EL (cell line): ENCODE measurements around the gene PHF14.
A peak's percentile ranks its signal among the peaks of the same experiment; 100 is the strongest.
"Not testable (repeated sequence)": the region's sequence is repeated elsewhere in the genome, so short reads cannot be mapped to it uniquely, and the experiment has no call there.

Source experiments
- DNase-seq: peaks from one replicate; pipeline ENCODE4 v3.0.0-alpha.2; 2016

The PHF14 gene

DNA sequence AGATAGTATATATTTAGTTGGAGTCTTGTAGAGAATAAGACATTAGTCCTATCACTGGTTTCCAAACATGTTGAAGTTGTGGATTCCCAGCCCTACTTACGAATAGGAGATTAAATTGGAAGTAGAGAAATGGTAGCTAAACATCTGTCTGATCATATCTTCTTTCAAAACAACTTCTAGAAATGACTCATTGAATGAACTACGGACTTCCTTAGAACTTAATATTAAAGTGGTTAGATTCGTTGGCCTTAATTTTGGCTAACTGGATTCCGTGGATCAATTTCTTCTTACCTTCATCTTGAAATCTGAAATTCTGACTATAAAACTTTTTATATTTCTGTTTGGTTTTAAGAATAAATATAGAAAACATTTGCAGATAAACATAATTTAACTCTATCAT is 3.4 kb downstream of the PHF14 start:
- no peak for DNase-seq

DNA sequence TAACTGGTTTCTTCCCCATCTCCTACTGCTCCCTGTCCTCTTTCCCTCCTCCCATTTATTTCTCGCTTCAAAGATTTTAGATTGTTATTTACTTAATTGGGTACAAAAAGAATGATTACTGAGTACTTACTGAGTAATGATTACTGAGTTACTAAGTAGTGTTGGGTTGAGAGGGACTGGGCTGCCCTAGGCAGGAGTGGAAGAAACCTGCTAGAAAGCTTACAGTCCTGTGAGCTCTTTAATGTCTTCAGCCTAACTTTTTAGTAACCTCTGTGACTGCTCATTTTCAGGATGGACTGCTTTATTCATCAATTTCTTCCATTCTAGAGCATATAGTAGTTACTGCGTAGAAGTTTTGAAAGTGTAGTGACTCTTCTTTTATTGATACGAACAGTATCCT is 7.6 kb downstream of the PHF14 start:
- DNase-seq, result no peak

DNA sequence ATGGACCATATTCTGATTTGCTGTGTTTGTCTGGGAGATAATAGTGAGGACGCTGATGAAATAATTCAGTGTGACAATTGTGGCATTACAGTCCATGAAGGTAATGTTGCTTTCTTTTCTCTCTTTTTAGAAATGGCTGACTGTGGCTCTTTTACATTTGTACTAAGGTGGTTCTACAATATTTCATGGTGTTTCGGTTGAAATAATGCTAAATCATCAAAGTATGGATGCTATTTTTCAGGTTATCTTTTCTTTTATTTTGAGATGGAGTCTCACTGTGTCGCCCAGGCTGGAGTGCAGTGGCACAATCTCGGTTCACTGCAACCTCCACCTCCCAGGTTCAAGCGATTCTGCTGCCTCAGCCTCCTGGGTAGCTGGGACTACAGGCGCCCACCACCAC is 17.1 kb downstream of the PHF14 start:
- not testable (repeated sequence) for DNase-seq

- not testable (repeated sequence) for DNase-seq
These were observed 22.0 kb downstream of the PHF14 start for GRCh38 chr7:10995482-10996166.

DNA sequence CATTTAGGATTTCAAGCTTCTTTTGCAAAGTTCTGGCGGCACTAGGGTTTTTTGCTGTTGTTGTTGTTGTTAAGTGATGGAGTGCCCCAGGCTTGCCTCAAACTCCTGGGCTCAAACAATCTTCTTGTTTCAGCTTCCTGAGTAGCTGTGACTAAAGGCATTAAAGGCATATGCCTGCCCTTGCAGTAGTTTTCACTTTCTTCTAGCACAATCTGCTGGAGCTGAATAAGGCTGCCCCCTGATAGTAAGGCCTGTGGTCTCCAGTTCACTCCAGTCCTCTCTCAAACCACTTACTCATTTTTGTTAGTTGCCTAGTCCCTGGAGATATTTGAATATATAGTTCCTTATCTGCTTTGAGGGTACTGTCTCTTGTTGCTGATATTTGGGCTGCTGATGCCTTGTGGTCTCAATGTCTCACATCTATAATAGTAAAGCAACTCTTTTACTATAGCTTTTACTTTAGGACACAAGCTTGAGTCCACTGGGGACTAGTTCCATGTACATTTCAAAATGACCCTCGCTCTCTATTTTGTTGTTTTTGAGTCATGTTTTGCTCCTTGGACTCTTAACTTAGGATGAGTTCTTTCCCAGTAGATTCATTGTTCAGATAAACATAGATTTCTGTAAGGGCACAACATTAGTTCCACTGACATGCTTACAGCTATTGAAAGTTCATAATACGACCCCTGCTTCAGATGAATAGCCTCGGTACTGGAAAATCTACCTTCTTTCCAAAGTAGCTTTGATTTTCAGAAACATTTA is 25.5 kb downstream of the PHF14 start:
- DNase-seq, result no peak

- no peak for DNase-seq
These were observed 31.5 kb downstream of the PHF14 start for GRCh38 chr7:11005202-11005601.

- DNase-seq, result no peak
These were observed 32.6 kb downstream of the PHF14 start for GRCh38 chr7:11006291-11006690.

GRCh38 chr7:11009631-11010030 is 36.0 kb downstream of the PHF14 start:
- no peak for DNase-seq

- DNase-seq, result no peak
These were observed 47.8 kb downstream of the PHF14 start for GRCh38 chr7:11021468-11021867.

- DNase-seq, result no peak
These were observed 53.0 kb downstream of the PHF14 start for GRCh38 chr7:11026452-11027359.

DNA sequence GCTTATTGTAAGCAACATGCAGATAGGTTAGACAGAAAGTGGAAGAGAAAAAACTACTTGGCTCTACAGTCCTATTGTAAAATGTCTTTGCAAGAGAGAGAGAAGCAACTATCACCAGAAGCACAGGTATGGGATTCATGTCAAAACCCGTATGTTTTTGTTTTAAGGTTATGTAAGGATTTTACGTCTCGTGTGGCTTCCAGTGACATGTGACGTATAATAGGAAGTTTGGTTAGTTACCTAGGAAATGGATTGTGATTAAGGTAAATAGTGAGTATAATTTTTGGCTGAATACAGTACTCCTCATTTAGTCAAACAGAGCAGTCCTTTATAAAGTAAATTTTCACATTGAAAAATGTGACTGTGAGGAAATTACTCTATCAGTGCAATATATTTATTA is 62.0 kb downstream of the PHF14 start:
- no peak for DNase-seq

DNA sequence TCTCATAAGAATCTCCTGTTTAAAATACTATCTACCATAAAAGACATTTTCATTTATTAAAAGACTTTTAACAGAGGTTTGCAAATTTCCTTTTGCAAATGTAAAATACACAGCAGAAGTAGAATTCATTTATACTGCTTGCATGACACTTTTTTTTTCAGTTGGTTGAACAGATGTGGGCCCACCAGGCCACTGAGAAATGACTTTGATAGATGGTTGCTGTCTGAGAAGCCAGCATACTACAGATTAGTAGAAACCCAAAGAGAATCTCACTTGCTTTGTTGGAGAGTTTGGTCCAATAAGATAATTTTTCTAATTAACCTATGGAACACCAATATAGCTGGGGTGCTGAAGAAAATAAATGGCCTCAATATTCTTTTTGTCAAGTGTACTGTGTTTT is 66.3 kb downstream of the PHF14 start:
- DNase-seq, result no peak

DNA sequence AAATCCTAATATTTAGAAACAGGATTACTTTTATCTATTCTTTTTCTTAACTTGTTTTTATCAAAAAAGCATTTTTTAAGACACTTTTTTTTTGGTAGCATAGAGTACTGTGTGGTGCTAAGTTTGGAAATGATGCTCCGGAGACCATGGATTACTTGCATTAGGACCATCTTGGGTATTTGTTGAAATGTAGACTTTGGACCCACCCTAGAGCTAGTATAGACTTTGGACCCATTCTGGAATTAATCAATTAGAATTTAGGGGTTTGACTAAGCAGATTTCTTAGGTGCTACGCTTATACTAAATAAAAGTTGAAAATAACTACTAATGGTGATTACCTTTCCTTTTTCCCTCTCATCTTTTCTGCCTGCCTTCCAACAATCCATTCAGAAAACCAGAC is 80.4 kb downstream of the PHF14 start:
- no peak for DNase-seq

DNA sequence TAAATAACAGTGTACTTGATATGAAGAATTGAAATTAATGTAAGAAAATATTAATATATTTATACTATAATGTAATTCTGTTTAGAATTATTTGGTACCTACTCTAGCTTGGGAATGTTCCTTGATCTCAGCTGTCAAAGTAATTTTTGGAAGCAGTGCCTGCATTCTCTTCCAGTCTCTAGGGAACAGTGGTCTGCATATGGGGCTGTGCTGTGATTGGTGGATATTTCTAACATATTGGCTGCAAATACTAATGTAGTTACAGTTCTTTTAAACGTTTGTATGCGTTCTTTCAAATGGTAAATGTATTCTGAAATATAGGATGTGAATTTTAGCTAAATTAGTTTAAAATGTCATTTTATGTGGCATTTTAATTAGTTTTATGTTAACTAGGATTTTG is 87.2 kb downstream of the PHF14 start:
- DNase-seq, result no peak

DNA sequence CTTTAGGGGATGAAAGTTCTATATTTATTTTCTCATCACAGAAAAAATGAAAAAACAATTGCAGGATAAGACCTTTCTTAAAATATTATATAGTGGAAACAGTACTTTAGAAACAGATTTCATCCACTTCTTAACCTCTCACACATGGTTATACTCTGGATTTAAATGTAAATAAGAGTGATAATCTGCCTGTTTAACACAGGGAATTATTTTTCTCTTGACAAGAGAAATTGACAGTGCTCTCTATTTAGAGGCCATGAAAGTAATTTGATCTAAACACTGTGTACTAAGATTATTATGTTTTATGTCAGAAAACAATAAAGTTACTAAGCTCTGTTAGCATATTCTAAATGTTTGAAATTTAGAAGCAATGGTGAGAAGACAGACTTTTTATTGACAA is 88.4 kb downstream of the PHF14 start:
- no peak for DNase-seq

DNA sequence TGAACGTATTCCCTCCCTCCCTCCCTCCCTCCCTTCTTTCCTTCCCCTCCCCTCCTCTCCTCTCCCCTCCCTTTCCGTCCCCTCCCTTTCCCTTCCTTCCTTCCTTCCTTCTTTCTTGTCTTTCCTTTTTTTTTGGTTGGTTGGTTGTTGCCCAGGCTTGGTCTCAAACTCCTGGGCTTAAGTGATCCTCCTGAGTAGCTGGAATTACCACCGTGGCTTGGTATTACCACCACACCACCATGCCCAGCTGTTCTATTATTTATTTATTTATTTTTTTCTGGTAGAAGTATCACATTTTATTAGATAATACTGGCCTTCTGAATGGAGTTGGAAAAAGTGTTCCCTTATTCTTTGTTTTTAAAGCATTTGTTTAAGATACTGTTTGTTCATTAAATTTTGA is 95.9 kb downstream of the PHF14 start:
- no peak for DNase-seq

GRCh38 chr7:11077816-11078215 is 104.1 kb downstream of the PHF14 start:
- no peak for DNase-seq

- DNase-seq, result no peak
These were observed 104.7 kb downstream of the PHF14 start for GRCh38 chr7:11078247-11078834.

DNA sequence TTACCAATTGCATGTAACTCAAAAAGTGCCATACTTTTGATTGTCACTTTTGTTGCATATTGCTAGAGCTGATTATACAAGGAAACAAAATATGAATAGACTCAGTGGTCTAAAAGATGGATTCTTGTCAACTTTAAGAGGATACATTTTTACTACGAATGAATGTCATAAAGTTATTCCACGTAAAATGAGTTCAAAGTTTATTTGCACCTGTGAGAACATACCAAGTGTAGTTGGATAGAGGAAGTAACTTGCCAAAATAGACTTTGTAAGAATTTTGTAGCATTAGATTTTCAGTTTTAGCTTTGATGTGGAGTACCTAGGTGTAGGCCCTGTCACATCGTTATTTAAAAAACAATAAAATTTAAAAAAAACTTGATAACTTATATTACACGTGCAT is 106.2 kb downstream of the PHF14 start:
- no peak for DNase-seq

GRCh38 chr7:11082121-11082520 is 108.4 kb downstream of the PHF14 start:
- no peak for DNase-seq

GRCh38 chr7:11082552-11083213 is 109.0 kb downstream of the PHF14 start:
- peak; percentile 11 for DNase-seq

- DNase-seq, result no peak
These were observed 109.5 kb downstream of the PHF14 start for GRCh38 chr7:11083214-11083568.

DNA sequence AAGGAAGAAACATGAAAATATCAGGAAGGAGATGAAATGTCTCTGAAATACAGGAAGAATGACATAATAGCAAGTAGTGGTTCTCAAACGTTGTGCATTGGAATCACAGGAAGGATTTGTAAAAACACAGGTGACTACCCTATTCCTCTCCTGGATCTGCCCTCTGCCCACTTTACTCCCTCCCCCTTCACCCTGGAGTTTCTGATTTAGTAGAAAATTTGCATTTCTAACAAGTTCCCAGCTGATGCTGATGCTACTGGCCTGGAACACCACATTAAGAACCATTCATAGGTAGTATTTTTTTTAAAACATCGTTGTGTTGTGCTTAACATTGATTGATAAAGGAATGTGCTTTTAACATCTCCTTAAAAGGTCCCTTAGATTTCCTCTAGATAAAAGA is 130.9 kb downstream of the PHF14 start:
- no peak for DNase-seq
